ENCODE results near the gene KLHL10. TPM values are rescaled to one million over a fixed set of nuclear protein-coding genes. Genes with fewer than 3 reads are reported as not detected.

KLHL10 gene
- total RNA-seq, 3 donors from 2014 or later: 0.73 TPM; not detected in 2

DNA sequence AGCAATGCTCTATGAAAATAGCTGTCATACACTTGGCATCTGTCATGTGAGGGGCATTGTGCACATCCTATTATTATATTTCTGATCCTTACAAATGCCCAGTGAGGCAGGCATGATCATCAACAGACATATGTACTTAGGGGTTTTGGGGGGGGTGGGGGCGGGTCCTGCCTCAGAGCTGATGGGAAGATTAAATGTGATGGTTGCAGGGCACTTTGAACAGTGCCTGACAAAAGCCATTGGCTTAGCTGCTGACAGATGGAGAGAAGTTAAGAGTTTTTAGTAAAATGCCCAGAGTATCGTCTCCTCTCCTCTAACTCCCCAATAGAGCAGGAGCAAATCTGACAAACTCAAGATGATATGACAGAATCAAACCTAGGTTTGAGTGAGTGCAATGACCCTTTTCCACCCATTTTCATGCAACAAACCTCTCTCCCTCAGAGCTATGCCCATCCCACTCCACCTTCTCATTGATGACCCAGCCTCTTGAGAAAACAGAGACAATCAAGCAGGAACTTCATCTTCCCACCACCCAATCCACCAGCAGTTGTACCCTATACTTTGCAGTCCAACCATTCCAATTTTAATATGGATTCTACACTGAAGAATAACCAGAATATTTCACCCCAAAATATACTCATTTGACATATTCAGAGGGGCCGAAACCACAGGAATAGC lies 22.8 kb downstream of the KLHL10 start:
- Histone ChIP-seq H3K4me1 (ENCODE audit: low read depth) (peaks cover 13% of the 10 kb centered on the region), H3K4me3 (no peak overlapping the region), H3K36me3 (ENCODE audit: low read depth) (no peaks in the 10 kb centered on the region), H3K9me3 (no peaks in the 10 kb centered on the region)
- intact Hi-C loops (cut with DNase I, micrococcal nuclease): no loop called here
- no peak for ATAC-seq
- TF ChIP-seq, protein P1, sequence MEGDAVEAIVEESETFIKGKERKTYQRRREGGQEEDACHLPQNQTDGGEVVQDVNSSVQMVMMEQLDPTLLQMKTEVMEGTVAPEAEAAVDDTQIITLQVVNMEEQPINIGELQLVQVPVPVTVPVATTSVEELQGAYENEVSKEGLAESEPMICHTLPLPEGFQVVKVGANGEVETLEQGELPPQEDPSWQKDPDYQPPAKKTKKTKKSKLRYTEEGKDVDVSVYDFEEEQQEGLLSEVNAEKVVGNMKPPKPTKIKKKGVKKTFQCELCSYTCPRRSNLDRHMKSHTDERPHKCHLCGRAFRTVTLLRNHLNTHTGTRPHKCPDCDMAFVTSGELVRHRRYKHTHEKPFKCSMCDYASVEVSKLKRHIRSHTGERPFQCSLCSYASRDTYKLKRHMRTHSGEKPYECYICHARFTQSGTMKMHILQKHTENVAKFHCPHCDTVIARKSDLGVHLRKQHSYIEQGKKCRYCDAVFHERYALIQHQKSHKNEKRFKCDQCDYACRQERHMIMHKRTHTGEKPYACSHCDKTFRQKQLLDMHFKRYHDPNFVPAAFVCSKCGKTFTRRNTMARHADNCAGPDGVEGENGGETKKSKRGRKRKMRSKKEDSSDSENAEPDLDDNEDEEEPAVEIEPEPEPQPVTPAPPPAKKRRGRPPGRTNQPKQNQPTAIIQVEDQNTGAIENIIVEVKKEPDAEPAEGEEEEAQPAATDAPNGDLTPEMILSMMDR (IDR thresholded peaks at IDR 0.05): no peak
- no peak for DNase-seq

DNA sequence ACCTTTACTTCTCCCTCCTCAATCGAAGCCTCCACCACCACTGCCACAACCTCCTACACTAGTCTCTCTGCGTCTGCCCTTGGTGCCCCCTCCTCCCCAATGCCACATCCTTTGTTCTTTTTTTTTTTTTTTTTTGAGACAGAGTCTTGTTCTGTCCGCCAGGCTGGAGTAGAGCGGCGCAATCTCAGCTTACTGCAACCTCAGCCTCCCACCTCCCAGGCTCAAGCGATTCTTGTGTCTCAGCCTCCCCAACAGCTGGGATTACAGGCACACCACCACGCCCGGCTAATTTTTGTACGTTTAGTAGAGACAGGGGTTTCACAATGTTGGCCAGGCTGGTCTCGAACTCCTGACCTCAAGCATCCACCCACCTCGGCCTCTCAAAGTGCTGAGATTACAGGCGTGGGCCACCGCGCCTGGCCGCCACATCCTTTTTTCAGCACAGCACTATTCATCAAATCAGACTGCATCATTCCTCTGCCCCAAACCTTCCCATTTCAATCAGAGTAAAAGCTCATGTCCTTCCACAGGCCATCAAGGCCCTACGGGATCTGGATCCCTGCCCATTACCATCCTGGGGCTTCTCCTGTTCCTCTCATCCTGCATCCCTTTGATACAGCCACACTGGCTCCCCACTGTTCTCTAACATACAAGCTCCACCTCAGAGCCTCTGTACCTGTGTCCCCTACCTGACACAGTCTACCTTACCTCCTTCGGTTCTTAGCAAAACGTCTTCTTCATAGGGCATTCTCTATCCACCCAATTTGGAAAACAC lies 25.6 kb downstream of the KLHL10 start:
- Histone ChIP-seq H3K4me1 (ENCODE audit: low read depth) (peaks cover 13% of the 10 kb centered on the region), H3K36me3 (ENCODE audit: low read depth) (no peaks in the 10 kb centered on the region), H3K9me3 (no peaks in the 10 kb centered on the region), H3K4me3 (no peak overlapping the region)
- TF ChIP-seq, protein P1 (IDR thresholded peaks at IDR 0.05): no peak
- DNase-seq (no peak), ATAC-seq (no peak)
- intact Hi-C loops (cut with DNase I, micrococcal nuclease): no loop called here

DNA sequence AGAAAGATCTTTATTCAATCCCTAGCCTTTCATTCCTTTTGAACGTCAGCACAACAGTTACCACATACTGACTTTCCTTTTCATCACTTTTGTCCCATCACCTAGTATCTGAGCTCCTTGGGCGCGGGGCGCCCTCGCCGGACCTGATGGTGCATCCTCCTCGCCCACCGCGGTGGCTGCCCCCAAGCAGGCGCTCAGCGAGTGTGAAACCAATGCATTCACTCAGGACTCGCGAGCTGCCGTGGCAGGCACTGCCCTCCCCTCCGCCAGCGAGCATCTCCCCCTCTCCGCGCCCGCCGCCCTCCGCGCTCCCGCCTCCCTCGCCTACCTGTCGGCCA lies 26.8 kb downstream of the KLHL10 start:
- ATAC-seq: no peak
- Histone ChIP-seq H3K36me3 (ENCODE audit: low read depth) (no peaks in the 10 kb centered on the region), H3K4me3 (peak overlapping the region; percentile 71), H3K4me1 (ENCODE audit: low read depth) (peaks cover 13% of the 10 kb centered on the region), H3K9me3 (no peaks in the 10 kb centered on the region)
- DNase-seq: no peak
- TF ChIP-seq, protein P1 (IDR thresholded peaks at IDR 0.05): no peak
- intact Hi-C loops (cut with DNase I, micrococcal nuclease): no loop called here

DNA sequence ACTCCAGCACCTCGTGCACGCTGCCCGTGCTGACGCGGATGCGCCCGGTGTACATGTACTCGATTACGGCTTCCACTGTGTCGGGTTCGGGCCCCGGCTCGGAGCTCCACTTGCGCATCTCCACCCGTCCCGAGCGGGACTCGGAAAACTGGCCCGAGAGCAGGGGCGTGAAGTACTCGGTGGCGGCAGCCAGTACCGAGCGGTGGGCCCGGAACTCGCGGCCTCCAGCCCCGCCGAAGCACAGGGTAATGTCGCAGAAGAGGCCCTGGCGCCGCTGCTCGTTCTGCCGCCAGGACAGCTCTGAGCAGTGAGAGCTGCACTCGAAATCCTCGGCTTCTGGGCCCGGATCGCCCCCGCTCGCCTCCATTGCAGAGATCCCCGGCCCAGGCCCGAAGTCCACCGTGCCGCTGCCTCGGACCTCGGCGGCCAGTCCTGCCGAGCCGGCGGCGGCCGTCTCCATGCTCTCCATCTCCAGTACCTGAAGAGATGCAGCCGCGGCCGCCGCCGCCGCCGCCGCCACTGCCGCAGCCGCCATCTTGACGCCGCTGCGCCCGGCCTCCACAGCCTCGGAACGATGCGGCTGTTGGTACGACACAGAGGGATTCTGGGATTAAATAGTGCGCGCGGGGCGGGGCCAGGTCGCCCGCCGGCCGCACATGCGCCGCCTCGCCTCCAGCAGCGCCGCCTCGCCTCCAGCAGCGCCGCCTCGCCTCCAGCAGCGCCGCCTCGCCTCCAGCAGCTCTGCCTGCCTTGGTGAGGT lies 27.4 kb downstream of the KLHL10 start, which contains the start of gene KLHL11:
KLHL11 (minus strand) TSS at position 588 of the 760 bp plus-strand sequence; CDS start at position 535, 53 bp downstream.
- H3K36me3 ChIP-seq (ENCODE audit: low read depth): no peaks in the 10 kb centered on the region
- TF ChIP-seq, protein P1 (IDR thresholded peaks at IDR 0.05): no peak
- no peaks in the 10 kb centered on the region for H3K9me3 ChIP-seq
- ATAC-seq: peak; percentile 99
- intact Hi-C loops (cut with DNase I, micrococcal nuclease): no loop called here
- peak; percentile 92 to 93 (median 92) for DNase-seq
- H3K4me1 ChIP-seq (ENCODE audit: low read depth): peaks cover 13% of the 10 kb centered on the region
- H3K4me3 ChIP-seq: peak within 1 kb of the TSS; percentile 71

DNA sequence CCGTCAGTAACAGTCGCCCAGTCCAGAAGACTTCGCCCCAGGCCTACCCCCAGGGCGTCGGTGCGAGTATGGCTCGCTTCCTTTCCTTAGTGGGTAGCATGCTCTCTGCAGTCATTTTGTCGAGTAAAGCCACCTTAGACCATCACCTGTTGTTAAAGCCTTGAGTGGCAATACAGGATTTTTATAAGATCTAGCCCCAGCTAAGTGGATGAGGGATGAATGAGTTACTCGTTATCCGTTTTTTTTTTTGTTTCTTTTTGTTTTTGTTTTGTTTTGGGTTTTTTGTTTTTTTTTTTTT lies 27.9 kb downstream of the KLHL10 start:
- Histone ChIP-seq H3K4me3 (no peak overlapping the region), H3K4me1 (ENCODE audit: low read depth) (peaks cover 13% of the 10 kb centered on the region), H3K36me3 (ENCODE audit: low read depth) (no peaks in the 10 kb centered on the region), H3K9me3 (no peaks in the 10 kb centered on the region)
- ATAC-seq (no peak), DNase-seq (no peak)
- intact Hi-C loops (cut with DNase I, micrococcal nuclease): no loop called here
- TF ChIP-seq, protein P1 (IDR thresholded peaks at IDR 0.05): no peak

Measured in mucosa of descending colon (tissue), 3 donors.